GM18861 (cell line): ENCODE measurements around the gene GAN.

Experiments used
- ATAC-seq: cut with Tn5 transposase; IDR thresholded peaks from one replicate; pipeline ENCODE4 v1.9.1; 2021; ENCODE audit not compliant: unreplicated experiment

The GAN gene

GRCh38 chr16:81350306-81350615, 35.5 kb downstream of the GAN start:
- no peak for ATAC-seq

GRCh38 chr16:81353895-81354294, 39.1 kb downstream of the GAN start:
- no peak for ATAC-seq

GRCh38 chr16:81357711-81358260, 43.0 kb downstream of the GAN start:
- ATAC-seq: no peak

- ATAC-seq: no peak
These were observed 44.1 kb downstream of the GAN start for GRCh38 chr16:81358860-81359259.

- ATAC-seq: no peak
These were observed 45.4 kb downstream of the GAN start for GRCh38 chr16:81360135-81360534.

- ATAC-seq: no peak
These were observed 51.0 kb downstream of the GAN start for GRCh38 chr16:81365731-81366130.

- ATAC-seq: peak; percentile 49
These were observed 51.7 kb downstream of the GAN start for GRCh38 chr16:81366316-81366932.

GRCh38 chr16:81367821-81368220, 53.1 kb downstream of the GAN start:
- ATAC-seq: no peak

- ATAC-seq: no peak
These were observed 55.2 kb downstream of the GAN start for GRCh38 chr16:81369888-81370504.

GRCh38 chr16:81371106-81371505, 56.3 kb downstream of the GAN start:
- no peak for ATAC-seq

GRCh38 chr16:81374550-81374949, 59.8 kb downstream of the GAN start:
- ATAC-seq: no peak

GRCh38 chr16:81376880-81377279, 62.1 kb downstream of the GAN start:
- no peak for ATAC-seq

- ATAC-seq: no peak
These were observed 63.3 kb downstream of the GAN start for GRCh38 chr16:81378049-81378448.

GRCh38 chr16:81380932-81381331, 66.2 kb downstream of the GAN start:
- ATAC-seq: no peak

- no peak for ATAC-seq
These were observed 69.2 kb downstream of the GAN start for GRCh38 chr16:81384006-81384405.

- no peak for ATAC-seq
These were observed 70.4 kb downstream of the GAN start for GRCh38 chr16:81385031-81385756.

- no peak for ATAC-seq
These were observed 73.6 kb downstream of the GAN start for GRCh38 chr16:81388357-81388756.

- no peak for ATAC-seq
These were observed 76.1 kb downstream of the GAN start for GRCh38 chr16:81390840-81391239.

- ATAC-seq: no peak
These were observed 77.2 kb downstream of the GAN start for GRCh38 chr16:81392011-81392410.

GRCh38 chr16:81394416-81394815, 79.7 kb downstream of the GAN start:
- no peak for ATAC-seq

- ATAC-seq: no peak
These were observed 80.3 kb downstream of the GAN start for GRCh38 chr16:81394966-81395655.
